ENCODE measurements around the gene TOR1B.
A peak's percentile ranks its signal among the peaks of the same experiment; 100 is the strongest.
"Not testable (repeated sequence)": the region's sequence is repeated elsewhere in the genome, so short reads cannot be mapped to it uniquely, and the experiment has no call there.

TOR1B gene, protein sequence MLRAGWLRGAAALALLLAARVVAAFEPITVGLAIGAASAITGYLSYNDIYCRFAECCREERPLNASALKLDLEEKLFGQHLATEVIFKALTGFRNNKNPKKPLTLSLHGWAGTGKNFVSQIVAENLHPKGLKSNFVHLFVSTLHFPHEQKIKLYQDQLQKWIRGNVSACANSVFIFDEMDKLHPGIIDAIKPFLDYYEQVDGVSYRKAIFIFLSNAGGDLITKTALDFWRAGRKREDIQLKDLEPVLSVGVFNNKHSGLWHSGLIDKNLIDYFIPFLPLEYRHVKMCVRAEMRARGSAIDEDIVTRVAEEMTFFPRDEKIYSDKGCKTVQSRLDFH

DNA sequence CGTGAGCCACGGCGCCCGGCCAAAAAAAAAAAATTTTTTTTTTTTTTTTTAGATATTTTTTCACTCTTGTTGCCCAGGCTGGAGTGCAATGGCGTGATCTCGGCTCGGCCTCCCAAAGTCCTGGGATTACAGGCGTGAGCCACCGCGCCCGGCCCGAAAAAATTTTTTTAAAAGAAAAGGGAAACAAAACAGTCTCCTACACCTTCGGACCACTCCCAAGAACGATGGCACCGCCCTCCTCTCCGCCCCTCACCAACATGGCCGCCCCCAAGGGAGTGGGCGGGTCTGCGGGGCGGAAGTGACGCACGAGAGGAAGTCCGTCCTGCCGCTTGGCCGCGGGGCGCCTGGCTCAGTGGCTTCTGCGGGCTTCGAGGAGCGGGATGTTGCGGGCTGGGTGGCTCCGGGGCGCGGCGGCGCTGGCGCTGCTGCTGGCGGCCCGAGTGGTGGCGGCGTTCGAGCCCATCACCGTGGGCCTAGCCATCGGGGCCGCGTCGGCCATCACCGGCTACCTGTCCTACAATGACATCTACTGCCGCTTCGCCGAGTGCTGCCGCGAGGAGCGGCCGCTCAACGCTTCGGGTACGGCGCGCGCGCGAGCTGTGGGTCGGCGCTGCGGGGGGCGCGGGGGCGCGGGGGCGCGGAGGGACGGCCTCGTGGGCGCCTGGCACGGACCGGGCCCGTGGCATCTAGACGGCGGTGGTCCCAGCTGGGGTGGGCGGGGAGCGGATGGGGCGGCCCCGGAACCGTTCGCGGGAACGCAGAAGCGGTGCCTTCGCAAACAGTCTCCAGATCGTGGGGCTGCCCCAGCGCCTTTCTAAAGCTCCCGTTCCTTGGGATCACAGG, at the start of gene TOR1B:
Gene TOR1B (plus strand): TSS at position 352 of the 843 bp plus-strand sequence. CDS start 29 bp downstream, at position 381.
- peak; percentile 70 for DNase-seq

DNA sequence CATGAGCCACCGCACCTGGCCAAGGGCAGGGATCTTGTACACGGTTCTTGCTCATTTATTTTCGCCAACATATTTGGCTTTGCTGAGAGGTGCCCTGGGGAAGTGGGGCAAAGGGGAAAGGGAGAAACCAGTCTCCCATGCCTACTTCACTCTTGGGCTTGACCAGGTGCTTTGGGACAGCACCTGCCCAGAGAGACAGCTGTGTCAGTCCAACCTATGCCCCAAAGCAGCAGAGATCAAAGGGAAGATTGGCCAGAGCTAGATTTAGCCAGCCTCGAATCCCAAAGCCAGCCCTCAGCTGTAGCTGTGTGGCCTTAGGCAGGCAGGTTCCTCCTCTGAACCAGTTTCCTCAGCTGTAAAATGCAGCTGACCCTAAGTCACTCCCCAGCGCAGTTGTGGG, 47.8 kb upstream of the TOR1B start:
- no peak for DNase-seq

DNA sequence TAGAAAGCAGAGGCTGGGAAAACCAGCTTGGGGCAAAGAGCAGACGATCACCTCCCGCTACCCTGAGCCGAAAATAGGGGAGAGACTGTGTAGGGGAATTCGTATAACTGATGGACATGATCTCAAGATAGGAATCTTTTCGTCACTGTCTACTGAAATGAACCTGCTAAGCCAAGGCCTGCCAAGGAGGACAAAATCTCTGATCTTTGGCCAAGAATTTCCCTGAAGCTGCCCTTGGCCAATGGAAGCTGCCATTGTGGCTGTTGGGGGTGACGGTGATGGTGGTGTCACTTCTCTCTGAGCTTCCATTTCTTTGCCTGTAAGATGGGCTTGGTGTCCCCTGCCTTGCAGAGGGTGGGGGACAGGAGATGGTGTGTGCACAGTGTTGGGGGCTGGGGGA, 46.8 kb upstream of the TOR1B start:
- DNase-seq, result no peak

DNA sequence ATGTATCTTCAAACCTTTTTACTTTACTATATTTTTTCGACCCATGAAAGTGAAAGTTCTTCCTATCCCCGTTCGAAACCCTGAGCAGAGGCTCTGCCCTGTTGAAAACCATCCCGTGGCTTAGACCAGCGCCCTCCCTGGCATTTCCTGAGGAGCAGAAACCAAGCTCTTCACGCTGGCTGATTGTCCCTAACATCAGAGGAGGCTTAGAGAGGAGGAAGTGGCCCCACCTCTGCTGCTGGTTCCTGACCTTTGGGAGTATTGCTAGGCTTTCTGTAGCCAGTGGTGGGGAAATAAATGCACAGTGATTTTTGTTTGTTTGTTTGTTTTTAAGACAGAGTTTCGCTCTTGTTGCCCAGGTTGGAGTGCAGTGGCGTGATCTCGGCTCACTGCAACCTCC, 45.9 kb upstream of the TOR1B start:
- DNase-seq, result no peak

DNA sequence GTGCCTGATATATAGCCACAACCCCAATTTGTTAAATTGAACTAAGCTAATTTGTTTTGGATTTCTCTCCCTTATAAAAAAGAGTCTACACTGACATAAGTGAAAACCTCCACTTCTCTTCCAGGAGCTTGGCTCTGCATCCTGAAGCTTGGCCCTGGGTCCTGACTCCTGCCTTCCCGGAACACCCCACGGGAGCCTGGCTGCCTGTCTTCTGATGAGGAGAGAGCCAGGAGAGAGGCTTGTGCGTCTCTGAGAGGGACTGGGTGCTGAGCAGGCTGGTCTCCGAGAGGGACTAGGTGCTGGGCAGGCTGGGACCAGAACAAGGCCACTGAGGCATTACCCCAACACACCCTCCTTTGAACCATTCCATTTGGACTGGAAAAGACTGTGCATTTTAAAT, 43.7 kb upstream of the TOR1B start:
- DNase-seq, result no peak

DNA sequence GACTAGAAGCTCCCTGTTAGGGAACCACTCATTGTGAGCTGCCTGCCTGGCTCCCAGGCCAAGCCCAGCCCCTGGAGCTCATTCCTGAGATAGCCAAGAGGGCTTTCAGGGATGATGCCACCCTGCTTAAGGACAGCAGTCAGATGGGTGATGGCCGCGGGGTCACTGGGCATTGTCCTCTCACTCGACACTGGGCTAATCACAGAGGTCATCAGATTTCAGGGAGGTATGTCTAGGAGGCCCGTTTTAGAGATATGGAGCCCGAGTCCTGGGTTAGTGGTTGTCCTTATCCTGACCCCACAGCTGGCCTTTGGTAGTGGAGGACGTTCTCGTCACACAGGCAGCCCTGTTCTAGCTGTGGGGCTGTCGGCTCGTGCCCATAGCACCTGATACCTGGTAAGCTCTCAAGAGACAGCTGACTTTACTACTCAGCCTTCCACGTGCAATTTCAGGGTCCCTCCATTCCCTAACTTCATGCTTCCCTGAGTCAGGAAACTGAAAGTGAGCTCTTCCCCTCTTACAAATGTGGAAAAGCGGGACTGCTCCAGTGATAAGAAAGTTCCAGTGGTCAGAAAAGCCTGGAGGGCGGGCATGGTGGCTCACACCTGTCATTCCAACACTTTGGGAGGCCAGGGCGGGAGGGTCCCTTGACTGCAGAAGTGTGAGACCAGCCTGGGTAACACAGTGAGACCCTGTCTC, 43.0 kb upstream of the TOR1B start:
- DNase-seq, result no peak

DNA sequence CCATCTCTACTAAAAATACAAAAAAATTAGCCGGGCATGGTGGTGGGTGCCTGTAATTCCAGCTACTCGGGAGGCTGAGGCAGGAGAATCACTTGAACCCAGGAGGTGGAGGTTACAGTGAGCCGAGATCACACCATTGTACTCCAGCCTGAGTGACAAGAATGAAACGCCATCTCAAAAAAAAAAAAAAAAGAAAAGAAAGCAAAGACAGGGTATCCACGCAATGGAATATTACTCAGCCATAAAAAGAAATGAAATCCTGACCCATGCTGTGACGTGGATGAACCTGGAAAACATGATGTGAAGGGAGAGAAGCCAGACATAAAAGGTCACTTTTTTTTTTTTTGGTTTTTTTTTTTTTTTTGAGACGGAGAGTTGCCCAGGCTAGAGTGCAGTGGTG, 42.2 kb upstream of the TOR1B start:
- not testable (repeated sequence) for DNase-seq

DNA sequence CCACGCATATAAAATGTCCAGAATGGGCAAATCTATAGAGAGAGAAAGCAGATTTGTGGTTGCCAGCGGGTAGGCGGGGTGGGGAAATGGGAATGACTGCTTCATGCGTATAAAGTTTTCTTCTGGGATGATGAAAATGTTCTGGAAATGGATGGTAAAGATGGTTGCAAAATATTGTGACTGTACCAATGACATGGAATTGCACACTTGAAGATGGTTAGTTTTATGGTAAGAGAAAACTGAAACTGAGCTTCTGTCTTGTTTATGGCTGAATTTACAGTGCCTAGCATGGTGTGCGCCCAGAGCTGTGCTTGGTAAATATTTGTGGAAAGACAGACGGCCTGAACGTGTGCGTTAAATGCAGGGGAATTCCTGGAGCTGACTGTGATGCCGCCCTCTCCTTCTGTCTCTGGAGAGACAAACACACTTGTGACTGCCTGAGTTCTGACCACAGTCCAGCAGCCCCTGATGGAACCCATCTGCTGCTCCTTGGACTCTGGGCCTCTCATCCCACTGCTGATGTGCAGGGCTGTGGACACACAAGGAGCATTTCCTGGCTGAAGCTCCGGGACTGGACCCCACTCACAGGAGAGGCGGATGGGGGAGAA, 41.6 kb upstream of the TOR1B start:
- DNase-seq, result no peak

DNA sequence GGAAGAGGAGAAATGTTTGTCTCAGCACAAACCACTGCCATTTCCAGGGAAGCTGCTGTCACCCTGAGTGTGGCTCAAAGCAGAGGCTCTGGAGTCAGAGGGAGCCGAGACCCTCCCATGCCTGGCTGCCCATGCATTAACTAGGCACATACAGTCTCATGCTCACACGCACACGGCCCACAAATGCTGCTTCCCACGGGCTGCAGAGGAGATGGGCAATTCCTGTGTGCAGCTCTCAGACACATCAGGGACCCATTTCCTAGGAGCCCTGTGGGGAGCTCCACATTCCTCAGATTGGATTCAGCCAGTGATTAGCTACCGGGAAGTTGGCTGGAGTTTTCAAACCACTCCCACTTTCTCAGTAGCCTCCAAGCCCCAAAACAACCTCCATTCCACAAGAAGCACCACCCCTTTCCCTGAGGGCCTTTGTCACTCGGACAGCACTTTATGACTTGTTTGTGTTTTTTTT, 41.0 kb upstream of the TOR1B start:
- no peak for DNase-seq

DNA sequence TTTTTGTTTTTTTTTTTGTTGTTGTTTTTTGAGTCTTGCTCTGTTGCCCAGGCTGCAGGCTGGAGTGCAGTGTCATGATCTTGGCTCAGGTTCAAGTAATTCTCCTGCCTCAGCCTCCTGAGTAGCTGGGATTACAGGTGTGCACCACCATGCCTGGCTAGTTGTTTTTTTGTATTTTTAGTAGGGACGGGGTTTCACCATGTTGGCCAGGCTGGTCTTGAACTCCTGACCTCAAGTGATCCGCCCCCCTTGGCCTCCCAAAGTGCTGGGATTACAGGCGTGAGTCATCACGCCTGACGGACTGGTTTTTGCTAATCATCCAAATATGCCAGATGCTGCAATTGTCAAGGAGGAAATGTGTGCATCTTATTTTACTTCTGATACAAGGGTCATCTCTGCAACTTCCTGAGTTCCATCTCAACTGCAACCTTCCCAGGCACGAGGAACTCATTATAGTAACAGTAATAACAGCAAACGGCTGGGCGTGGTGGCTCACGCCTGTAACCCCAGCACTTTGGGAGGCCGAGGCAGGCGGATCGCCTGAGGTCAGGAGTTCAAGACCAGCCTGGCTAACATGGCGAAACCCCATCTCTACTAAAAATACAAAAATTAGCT, 40.5 kb upstream of the TOR1B start:
- not testable (repeated sequence) for DNase-seq

DNA sequence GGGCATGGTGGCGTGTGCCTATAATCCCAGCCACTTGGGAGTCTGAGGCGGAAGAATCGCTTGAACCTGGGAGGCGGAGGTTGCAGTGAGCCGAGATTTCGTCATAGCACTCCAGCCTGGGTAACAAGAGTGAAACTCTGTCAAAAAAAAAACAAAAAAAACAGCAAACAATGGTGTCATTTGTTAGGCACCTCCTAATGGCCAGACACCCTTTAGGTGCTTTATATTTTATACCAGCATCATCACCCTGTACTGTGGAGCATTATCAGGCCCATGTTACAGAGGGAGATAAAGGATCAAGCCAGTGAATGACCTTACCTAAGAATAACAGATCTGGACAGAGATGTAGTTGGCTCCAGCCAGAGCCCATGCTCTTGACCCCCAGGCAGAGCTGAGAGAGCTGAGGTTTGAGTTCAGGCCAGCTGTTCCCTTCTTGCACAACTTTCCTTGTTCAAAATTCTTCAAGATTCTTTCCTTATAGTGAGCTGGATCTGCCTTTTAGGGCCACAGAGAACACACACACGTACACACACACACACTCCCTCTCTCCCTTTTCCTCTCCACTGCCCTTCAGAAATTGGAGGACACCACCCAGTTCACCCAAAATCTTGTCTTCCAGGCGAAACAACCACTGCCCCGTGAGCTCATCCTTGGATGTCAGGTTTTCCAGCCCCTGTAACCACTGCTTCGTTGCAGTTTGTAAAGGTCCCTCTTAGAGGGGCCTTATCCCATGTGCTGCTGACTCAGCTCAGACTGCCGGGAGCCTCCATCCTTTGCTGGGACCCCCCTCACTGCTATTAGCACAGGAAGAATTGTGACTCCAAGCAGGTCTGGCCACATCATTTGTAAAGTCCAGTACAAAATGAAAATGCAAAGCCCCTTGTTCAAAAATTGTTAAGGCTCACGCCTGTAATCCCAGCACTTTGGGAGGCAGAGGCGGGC, 39.7 kb upstream of the TOR1B start:
- DNase-seq, result no peak

DNA sequence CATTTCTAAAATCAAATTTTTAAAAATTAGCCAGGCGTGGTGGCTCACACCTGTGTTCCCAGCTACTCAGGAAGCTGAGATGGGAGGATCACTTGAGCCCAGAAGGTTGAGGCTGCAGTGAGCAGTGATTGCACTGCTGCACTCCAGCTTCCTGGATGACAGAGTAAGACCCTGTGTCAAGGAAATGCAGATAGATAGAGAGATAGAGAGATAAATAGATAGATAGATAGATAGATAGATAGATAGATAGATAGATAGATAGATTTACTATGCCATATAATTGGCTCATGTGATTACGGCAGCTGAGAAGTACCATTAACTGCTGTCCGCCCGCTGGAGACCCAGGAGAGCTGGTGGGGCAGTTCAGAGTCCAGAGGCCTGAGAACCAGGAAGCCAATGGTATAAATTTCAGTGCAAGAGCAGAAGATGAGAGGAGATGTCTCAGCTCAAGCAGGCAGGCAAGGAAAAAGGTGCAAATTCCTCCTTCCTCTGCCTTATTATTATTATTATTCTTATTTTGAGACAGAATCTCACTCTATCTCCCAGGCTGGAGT, 37.1 kb upstream of the TOR1B start:
- DNase-seq, result no peak

DNA sequence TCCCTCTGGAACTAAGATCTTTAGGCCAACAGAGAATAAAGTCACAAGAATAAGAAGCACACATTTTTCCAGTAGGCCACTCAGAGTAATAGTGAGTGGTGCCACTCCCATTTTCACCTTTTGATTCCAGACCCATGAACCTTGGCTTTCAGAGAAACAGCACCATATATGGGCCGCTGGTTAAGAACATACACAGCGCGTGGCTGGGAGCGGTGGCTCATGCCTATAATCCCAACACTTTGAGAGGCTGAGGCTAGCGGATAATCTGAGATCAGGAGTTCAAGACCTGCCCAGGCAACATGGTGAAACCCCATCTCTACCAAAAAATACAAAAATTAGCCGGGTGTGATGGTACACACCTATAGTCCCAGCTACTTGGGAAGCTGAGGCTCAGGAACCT, 34.5 kb upstream of the TOR1B start:
- DNase-seq, result no peak

DNA sequence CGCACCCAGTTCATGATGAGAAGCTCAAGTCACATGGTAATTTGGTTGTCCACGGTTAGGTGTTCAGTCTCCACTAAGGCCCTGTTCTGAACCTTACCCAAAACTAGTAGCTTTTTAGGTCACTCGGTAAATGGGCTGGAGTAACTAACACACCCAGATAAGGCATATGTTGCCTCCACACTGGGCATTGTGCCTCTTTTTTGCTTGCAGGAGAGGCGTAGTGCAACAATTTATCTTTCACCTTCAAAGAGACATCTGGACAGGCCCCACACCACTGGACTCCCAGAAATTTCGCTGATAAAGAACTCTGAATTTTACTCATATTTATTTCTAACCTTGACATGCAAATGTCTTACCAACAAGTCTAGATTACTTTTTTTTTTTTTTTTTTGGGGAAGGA, 33.3 kb upstream of the TOR1B start:
- no peak for DNase-seq

DNA sequence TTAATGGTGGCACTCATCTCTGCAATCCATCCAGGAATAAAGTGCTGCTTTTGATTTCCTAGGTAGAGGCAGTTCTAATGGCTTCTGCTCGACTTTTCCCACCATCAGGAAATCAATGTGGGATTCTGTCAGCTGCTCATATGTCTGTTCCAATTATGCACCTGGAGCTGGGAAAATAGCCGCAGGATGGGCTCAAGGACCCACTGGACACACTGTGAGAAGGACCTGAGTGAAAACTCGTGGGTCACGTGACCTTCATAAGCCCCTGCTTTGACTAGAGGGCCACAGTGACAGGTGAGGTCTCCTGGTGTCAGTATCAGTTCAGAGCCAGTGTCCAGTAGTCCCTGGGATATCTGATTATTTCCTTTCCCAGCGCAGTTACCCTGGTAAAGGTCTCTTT, 32.2 kb upstream of the TOR1B start:
- DNase-seq, result no peak

DNA sequence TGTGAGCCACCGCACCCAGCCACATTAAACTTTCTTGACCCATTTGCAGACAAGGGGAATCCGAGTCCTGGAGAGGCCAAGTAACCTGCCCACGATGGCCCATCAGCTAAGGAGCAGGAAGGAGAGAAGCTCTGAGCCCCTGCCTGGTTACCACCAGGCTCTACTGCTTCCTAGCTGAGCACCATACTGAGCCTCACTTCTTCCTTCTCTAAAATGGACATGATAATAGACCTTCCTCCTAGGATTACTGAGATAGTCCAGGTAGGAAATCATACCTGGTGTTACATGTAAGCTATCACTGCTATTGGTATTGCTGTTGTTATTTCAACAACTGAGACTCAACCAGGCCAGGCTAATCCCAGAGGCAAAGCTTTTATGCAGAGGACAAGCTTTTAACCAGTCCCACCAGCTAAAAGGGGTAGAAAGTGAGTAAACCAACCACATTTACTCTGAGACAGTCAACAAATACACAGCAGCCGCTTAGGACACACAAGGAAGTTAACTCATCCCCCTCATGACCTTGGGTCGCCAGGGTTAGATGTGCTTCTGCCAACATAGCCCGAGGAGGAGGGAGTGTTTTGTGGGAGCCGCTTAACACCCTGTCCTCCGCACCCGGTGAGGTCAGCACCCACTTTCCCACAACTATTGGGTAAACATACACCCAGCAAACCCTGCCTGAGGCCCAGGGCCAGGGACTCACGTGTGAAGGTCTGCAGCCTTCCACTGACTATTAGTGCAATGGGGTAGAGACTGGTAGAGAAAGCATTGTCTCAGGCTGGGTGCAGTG, 29.5 kb upstream of the TOR1B start:
- DNase-seq, result no peak

DNA sequence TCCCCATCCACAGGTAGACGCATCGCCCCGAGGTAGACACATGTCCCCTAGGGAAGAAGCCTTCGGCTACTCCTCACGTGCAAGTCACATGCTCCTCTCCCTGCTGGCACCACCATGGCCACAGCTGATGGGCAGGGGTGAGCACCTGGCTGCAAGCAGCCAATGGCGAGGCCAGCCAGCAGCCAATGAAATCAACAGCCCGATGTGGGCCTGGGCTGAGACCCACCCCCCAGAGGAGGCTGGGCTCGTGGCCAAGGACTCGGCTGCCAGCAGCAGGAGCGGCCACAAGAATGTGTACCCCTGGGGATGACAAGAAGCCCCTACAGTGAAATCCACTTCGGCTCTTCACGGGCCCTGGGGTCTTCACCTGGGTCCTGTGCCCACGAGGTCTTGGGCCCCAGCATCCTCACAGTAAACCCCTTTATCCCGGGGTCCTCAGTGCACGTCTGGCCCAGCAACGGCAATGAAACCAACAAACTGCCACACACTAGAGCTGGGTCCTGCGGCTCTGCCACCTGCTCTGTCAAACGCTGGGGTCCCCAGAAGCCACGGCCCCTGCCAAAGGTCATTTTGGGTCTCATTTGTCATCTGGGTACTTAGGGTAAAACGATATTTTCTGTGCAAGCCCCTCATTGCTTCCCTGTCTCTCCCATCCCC, 28.1 kb upstream of the TOR1B start:
- no peak for DNase-seq

DNA sequence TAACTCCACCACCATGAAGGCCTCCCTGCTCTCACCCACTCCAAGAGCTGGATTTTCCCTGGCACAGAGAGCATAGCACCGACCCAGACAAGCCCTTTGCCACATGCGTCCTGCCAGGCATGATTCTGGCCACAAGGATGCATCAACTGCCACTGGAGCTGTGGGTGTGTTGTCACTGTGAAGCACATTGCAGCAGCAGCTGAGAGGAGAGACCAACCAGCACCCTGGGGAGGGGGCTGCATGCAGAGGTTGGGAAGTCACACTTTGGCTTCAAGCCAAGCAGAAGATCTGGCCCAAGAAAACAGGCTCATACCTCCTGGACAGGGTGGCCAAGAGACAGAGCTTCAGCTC, 27.6 kb upstream of the TOR1B start:
- no peak for DNase-seq

DNA sequence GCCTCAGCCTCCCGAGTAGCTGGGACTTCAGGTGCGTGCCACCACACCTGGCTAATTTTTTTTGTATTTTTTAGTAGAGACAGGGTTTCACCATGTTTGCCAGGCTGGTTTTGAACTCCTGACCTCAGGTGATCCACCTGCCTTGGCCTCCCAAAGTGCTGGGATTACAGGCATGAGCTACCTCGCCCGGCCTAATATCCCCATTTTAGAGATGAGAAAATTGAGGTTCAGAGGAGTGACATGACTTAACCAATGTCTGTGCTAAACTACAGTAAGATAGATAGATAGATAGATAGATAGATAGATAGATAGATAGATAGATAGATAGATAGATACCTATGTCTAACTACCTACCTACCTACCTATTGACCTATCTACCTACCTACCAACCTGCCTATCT, 26.9 kb upstream of the TOR1B start:
- DNase-seq, result not testable (repeated sequence)

DNA sequence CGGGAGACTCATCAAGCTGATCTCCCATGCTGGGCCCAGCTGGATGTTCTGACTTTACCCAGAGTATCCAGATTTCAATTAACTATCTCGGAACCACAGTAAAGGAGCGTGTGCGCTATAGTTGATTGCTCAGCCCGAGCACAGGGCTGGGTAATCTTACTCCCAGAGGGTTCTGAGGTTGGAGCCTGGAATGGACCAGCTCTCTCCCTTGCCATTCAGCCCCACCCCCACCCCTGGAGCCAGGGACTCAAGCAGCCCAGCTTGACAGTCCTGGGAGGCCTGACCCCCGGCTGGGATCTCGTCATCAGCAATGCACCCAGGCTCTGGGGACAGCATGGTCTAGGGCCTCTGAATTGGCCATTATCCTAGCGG, 26.4 kb upstream of the TOR1B start:
- no peak for DNase-seq
